Esophagus squamous epithelium (tissue), 5 donors: ENCODE measurements around the gene ZFHX3. TPM values are rescaled to one million over a fixed set of nuclear protein-coding genes. Genes with fewer than 3 reads are reported as not detected.

Experiments used
- DNase-seq: peaks from one replicate; lab custom pipeline; 2025; lab: John Stamatoyannopoulos, UW
- H3K27ac ChIP-seq, 4 donors: fragments of 200-600 bp; sonication (generic); one replicate each; pipeline ENCODE4 v1.5.1; 2016 to 2019; ENCODE audit warnings: mild to moderate bottlenecking in 1 of 4
- H3K27me3 ChIP-seq, 4 donors: fragments of 200-600 bp; sonication (generic); 1 replicate in 3 of 4; 2 replicates in 1 of 4; pipeline versions ENCODE4 v1.5.1 to v1.6.0; 2017 to 2021; ENCODE audit warnings: antibody characterized with exemption in 1 of 4
- H3K36me3 ChIP-seq, 3 donors: fragments of 200-600 bp; sonication (generic); one replicate each; pipeline ENCODE4 v1.5.1; 2016 to 2019
- H3K4me1 ChIP-seq, 3 donors: fragments of 200-600 bp; sonication (generic); one replicate each; pipeline ENCODE4 v1.5.1; 2017 to 2019
- H3K4me3 ChIP-seq, 4 donors: fragments of 200-600 bp; sonication (generic); 1 replicate in 3 of 4; 2 replicates in 1 of 4; pipeline ENCODE4 v1.5.1; 2016 to 2019; ENCODE audit warnings: mild to moderate bottlenecking in 2 of 4, moderate library complexity in 1 of 4
- H3K9me3 ChIP-seq, 3 donors: fragments of 200-600 bp; sonication (generic); one replicate each; pipeline ENCODE4 v1.5.1; 2016 to 2019
- CTCF ChIP-seq, 6 experiments: fragments of 450-650 bp in 4 of 6; fragments of 200-600 bp in 2 of 6; sonication (generic) in 2 of 6; IDR thresholded peaks; one replicate each; pipeline ENCODE4 v1.5.1; 2016 to 2019; ENCODE audit warnings: antibody characterized with exemption in 6 of 6, mild to moderate bottlenecking in 4 of 6, moderate library complexity in 4 of 6
- POLR2A ChIP-seq, 4 donors: fragments of 450-650 bp; IDR thresholded peaks; one replicate each; pipeline ENCODE4 v1.6.1; 2017; ENCODE audit warnings: antibody characterized with exemption in 4 of 4, mild to moderate bottlenecking in 4 of 4, moderate library complexity in 3 of 4
- WGBS, 2 donors: methylation state at CpG; one replicate each; pipeline ENCODE4 v1.1.5; 2018; 5-methylcytosine and 5-hydroxymethylcytosine counted together
- intact Hi-C: fragments of 100-400 bp; cut with DNase I; formaldehyde crosslinking; loops from one replicate; pipeline ENCODE4 v1.15.0; 2022
- total RNA-seq, 4 donors: library from RNA; depleted of rRNA; stranded (reverse); fragments of >200 nt; gene quantifications; one replicate each; pipeline ENCODE4 v1.1.0, GENCODE V29; 2016
- donor health status: DM: yes; HTN: yes; CAD: no.

ZFHX3 gene
- total RNA-seq, 4 donors from 2014 or later: 3.5 to 12.8 (median 4.5) TPM

- TF ChIP-seq POLR2A (IDR thresholded peaks at IDR 0.05): no peak
- no peak for TF ChIP-seq CTCF (IDR thresholded peaks at IDR 0.05)
- intact Hi-C loops: no loop called here
Observed at GRCh38 chr16:72956124-72957064, 91.5 kb downstream of the ZFHX3 start.

GRCh38 chr16:72952811-72953271, 95.1 kb downstream of the ZFHX3 start:
- peaks cover 0 to 8% (median 0%) of the 10 kb centered on the region in 3 donors for H3K4me1 ChIP-seq
- no peak overlapping the region for H3K4me3 ChIP-seq
- 67 to 85% methylated on average over 9 of the region's 9 CpGs for WGBS, 2 donors
- no peaks in the 10 kb centered on the region for H3K27me3 ChIP-seq
- no peak for TF ChIP-seq POLR2A (IDR thresholded peaks at IDR 0.05)
- TF ChIP-seq CTCF (IDR thresholded peaks at IDR 0.05): no peak
- no peak overlapping the region for H3K27ac ChIP-seq
- no peaks in the 10 kb centered on the region for H3K9me3 ChIP-seq
- peaks cover 0 to 45% (median 0%) of the 10 kb centered on the region in 3 donors for H3K36me3 ChIP-seq
- DNase-seq: no peak
- intact Hi-C loops: no loop called here

More at GRCh38 chr16:72956124-72957064, 91.5 kb downstream of the ZFHX3 start:
- peaks cover 0 to 6% (median 0%) of the 10 kb centered on the region in 3 donors for H3K4me1 ChIP-seq
- no peaks in the 10 kb centered on the region for H3K27me3 ChIP-seq
- H3K27ac ChIP-seq: no peak overlapping the region
- DNase-seq: no peak
- H3K4me3 ChIP-seq: no peak overlapping the region
- no peaks in the 10 kb centered on the region for H3K9me3 ChIP-seq
- WGBS, 2 donors: 86 to 93% methylated on average over 7 to 14 of the region's 14 CpGs
- H3K36me3 ChIP-seq: peaks cover 7 to 40% (median 10%) of the 10 kb centered on the region in 3 donors

- 79 to 82% methylated on average over 9 of the region's 10 CpGs for WGBS, 2 donors
- no peak for TF ChIP-seq CTCF (IDR thresholded peaks at IDR 0.05)
- no peak for TF ChIP-seq POLR2A (IDR thresholded peaks at IDR 0.05)
- peaks cover 0 to 13% (median 1%) of the 10 kb centered on the region in 3 donors for H3K4me1 ChIP-seq
- peaks cover 0 to 41% (median 0%) of the 10 kb centered on the region in 3 donors for H3K36me3 ChIP-seq
- no peaks in the 10 kb centered on the region for H3K9me3 ChIP-seq
- intact Hi-C loops: no loop called here
- DNase-seq: no peak
- no peak overlapping the region for H3K27ac ChIP-seq
- no peak overlapping the region for H3K4me3 ChIP-seq
- no peaks in the 10 kb centered on the region for H3K27me3 ChIP-seq
Observed at GRCh38 chr16:72952404-72952803, 95.5 kb downstream of the ZFHX3 start.

- WGBS, 2 donors: 84 to 89% methylated on average over 3 of the region's 3 CpGs
- Histone ChIP-seq H3K4me3 (no peak overlapping the region), H3K4me1 (peaks cover 0 to 18% (median 5%) of the 10 kb centered on the region in 3 donors), H3K27me3 (no peaks in the 10 kb centered on the region), H3K36me3 (peaks cover 0 to 36% (median 0%) of the 10 kb centered on the region in 3 donors), H3K27ac (no peak overlapping the region), H3K9me3 (no peaks in the 10 kb centered on the region)
- TF ChIP-seq CTCF (IDR thresholded peaks at IDR 0.05) (no peak), POLR2A (IDR thresholded peaks at IDR 0.05) (no peak)
- intact Hi-C loops: no loop called here
- DNase-seq: no peak
Observed at GRCh38 chr16:72951916-72952315, 96.0 kb downstream of the ZFHX3 start.

GRCh38 chr16:72950669-72951068, 97.3 kb downstream of the ZFHX3 start:
- H3K27me3 ChIP-seq: no peaks in the 10 kb centered on the region
- peaks cover 0 to 30% (median 0%) of the 10 kb centered on the region in 3 donors for H3K36me3 ChIP-seq
- no peak for DNase-seq
- no peak overlapping the region for H3K4me3 ChIP-seq
- peaks cover 0 to 18% (median 5%) of the 10 kb centered on the region in 3 donors for H3K4me1 ChIP-seq
- H3K27ac ChIP-seq: no peak overlapping the region
- 87 to 100% methylated on average over 3 to 4 of the region's 20 CpGs for WGBS, 2 donors
- TF ChIP-seq CTCF (IDR thresholded peaks at IDR 0.05) (no peak), POLR2A (IDR thresholded peaks at IDR 0.05) (no peak)
- H3K9me3 ChIP-seq: no peaks in the 10 kb centered on the region
- intact Hi-C loops: no loop called here
